ENCODE measurements around the gene PDE2A.

PDE2A gene

DNA sequence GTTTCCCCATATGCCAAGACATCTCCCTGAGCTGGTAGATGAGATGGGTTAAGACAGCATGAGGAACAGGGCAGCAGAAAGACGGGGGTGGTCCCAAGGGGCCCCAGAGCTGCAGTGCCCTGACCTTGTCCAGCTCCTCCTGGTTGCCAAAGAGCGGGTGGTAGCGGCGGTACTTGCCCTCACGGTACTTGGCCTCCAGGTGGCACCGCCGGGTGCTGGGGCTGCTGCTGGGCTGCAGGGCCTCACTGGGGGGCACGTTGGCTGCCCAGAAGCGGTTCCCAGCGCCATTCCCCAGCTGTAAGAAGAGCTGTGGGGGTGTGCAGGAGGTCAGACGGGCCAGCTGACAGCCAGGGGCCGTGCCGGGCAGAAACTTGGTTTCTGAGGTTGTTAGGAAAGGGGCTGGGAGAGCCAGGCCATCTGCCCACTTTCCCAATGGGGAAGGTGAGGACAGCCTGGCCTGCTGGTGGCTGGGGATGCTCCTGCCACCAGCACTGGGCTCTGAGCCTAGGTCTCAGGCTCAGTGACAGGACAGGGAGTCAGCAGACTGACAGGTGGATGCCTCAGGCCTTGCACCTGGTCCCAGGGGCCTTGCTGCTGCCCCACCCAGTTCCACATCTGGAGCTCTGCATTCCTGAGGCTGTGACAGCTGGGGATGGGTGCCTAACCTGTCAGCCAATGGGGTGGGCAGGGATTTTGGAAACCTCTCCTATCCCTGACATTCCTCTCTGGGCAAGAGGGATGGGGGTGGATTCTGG lies 30.0 kb upstream of the PDE2A start:
- DNase-seq (ENCODE audit: low spot score) = no peak

DNA sequence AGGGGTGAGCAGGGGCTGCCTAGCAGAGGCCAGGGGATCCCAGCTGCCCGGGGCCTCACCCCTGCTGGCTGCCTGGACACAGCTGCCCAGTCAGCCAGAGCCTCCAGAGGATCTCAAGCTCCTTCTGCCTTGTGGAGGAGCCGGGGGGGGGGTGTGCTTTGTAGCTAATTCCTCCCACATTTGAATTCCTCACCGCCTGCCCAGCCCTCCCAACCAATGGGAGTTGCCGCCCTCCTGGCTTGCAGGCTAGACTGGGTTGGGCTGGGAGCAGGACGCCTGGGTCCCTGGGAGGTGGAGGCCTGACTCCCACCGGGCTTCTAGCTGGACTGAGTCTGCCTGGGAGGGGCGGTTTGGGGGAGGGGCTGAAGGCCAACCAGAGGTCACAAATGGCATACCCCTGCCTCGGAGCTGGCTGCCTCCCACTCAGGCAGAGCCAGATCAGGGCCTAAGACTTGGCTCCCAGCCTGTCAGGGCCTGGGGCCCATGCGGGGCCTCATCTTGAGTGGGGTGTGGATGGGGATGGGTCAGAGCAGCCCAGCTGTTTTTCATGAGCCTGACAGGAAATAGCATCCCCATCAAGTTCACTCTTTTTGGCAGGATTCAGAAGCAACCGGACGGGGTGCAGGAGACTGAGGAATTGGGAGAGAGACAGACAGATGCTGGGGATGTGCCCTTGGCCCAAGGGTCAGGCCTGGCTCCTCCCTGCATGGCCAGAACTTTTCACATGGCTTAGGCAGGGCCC lies 29.2 kb upstream of the PDE2A start:
- no peak for DNase-seq (ENCODE audit: low spot score)

- DNase-seq (ENCODE audit: low spot score) = no peak
Measured at GRCh38 chr11:72702577-72703241, 28.5 kb upstream of the PDE2A start.

- DNase-seq (ENCODE audit: low spot score) = no peak
Measured at GRCh38 chr11:72702096-72702495, 27.9 kb upstream of the PDE2A start.

DNA sequence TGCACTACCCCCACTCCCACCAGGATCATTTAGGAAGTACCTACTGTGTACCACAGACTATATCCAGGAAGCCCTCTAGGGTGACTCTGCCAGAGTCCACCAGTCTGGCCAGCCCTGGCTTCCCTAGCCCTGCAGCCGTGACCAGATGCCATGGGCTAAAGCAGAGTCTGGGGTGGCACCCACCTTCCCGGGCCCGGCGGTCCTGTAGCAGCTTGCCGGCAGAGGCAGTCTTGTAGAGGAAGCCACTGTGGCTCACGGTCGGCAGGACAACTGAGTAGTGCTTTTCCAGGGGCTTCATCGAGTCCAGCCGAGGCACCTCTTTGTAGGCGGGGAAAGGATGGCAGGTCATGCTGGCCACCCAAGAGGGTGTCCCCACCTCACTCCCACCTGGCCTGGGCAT lies 27.2 kb upstream of the PDE2A start:
- DNase-seq (ENCODE audit: low spot score) = no peak

- DNase-seq (ENCODE audit: low spot score) = no peak
Measured at GRCh38 chr11:72700146-72700545, 25.9 kb upstream of the PDE2A start.

DNA sequence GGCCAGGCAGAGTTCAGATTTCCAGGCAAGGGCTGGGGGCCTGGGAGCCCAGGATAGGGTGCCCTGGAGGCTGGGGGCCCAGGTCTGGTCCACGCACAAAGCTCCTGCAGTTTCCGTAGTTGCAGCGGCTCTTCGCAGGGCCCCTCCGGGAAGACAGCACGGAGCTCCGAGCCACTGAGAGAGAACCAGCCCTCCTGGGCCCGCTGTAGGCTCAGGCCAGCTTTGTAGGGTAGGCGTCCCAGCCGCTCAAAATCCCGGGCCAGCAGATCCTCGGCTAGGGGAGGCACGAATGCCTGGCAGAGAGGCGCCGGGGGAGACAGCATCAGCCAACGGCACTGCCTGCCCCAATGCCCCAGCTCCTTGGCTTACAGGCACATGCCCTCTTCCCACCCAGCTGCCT lies 23.6 kb upstream of the PDE2A start:
- DNase-seq (ENCODE audit: low spot score) = no peak

DNA sequence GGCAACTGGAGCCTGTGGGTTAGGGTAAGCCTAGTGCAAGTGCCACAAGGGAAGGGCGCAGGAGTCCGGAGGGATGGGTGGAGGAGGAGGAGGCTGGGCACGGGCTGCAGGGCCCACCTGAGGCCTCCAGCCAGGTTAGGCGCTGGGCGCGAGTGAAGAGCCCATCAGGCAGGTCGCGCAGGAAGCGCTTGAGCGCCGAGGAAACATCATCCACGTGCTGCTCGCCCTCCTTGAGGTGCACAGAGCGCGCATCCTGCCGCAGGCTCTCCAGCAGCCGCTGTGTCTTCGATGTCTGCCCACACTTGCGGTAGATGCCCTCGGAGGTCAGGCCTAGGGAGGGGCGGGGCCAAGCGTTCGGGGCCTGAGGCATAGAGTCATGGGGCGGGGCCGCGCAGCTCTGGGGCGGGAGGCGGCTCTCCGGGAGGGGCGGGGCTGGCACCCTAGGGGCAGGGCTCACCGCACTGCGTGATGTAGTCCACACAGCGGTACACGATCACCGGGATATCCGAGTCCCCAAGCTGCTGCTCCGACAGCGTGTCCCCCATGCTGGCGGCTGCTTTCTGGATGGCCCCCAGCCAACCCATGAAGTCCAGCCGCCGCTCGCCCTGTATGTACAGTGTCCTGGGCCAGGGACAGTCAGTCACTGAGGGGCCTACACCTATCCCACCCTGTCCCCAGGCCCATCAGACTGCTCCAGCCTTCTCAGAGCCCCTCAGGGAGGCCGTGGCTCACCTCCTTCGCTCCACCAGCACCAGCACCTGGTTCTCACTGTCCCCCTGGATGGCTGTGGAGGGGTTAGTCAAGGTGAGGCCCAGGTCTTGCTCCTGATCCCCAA lies 22.9 kb upstream of the PDE2A start:
- DNase-seq (ENCODE audit: low spot score) = no peak

- DNase-seq (ENCODE audit: low spot score) = no peak
Measured at GRCh38 chr11:72695354-72695753, 21.1 kb upstream of the PDE2A start.

DNA sequence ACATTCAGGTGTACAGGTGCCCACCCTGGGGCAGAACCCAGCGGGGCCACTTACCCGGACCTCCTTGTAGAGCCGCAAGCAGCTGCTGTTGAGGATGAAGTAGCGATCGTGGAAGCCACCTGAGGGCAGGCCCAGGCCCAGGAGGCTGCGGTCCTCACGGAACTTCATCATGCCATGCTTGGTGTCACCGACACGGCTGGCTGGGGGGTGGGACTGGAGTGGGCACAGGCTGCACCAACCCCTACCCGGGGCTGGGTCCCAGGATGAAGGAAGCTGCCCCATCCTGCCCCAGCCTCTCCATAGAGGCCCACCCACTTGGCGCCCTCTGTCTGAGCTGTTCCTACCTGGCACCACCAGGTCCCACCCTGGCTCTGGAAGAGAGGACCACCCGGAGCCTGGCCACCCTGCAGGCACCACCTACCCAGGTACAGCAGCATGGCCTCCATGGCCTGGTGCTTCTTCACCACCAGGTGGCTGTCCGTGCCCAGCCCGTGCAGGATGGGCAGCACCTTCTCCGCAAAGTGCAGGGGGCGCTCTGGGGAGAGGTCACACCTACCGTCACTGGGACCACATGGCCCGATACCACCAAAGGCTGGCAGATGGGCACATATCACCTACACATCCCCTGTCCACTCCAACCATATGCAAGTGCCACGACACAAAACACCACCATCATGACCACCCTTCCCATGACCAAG lies 19.2 kb upstream of the PDE2A start:
- DNase-seq (ENCODE audit: low spot score) = no peak

DNA sequence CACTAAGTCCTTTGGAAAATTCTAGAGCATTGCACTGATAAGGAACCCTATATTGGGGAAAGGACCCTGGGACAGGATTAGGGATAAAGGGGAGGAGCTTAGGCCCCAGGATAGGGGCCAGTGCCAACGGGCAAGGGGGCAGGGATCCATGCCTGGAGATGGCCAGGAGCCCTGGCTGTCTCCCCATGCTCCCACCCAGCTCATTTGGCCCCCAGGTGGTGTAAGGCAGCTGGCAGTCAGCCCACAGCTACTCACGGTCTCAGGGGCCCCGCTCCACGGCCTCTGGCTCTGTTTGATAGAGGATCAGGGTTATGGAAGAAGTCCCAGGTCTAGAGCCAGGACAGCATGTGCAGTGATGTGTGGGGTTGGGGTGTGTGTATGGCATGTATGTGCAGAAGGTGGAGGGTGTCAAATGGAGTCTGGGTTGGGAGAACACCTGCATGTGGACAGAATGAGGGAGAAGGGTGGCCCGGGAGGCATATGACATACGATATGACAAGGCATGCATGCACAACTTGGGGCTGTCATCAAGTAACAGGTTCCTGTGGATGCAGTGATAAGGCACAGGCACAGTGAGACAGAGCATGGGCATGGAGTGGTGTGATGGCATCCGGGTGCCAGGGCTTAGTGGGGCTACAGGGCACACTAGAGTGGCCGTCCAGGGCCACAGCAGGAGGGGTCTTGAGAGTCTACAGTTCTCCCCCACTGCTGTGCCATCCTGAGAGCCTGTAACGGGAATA lies 18.4 kb upstream of the PDE2A start:
- no peak for DNase-seq (ENCODE audit: low spot score)

DNA sequence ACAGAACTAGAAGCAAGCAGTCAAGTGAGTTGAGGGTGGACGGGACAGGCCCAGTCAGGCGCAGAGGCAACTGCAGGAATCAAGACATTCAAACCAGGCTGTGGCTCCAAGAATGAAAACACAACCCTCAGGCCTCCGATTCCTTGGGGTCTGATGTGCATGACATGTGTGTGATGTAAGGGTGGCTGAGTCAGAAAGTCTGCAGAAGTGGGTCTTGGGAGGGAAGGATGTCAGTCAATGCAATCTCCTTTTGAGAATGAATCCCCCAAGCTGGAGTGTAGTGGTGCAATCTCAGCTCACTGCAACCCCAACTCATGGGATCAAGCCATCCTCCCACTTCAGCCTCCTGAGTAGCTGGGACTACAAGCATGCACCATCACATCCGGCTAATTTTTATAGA lies 15.9 kb upstream of the PDE2A start:
- no peak for DNase-seq (ENCODE audit: low spot score)

DNA sequence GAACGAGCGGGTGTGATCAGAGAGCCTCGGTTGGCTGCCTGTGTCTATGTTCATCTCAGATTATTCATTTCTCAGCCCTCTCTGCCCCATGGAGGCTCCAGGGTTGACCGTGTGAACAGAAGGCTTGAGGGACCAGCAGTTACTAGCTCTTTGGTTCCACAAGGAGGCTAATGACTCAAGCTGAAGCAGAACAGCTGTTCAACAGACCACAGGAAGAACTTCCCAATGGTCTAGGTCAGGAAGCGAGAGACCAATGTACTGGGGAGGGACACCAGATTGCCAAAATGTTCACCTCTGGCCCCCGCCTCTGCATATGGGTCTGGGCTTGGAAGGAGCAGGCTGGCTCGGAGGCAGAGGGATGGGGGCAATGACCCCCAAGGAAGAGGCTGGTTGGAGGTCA lies 14.7 kb upstream of the PDE2A start:
- DNase-seq (ENCODE audit: low spot score) = no peak

DNA sequence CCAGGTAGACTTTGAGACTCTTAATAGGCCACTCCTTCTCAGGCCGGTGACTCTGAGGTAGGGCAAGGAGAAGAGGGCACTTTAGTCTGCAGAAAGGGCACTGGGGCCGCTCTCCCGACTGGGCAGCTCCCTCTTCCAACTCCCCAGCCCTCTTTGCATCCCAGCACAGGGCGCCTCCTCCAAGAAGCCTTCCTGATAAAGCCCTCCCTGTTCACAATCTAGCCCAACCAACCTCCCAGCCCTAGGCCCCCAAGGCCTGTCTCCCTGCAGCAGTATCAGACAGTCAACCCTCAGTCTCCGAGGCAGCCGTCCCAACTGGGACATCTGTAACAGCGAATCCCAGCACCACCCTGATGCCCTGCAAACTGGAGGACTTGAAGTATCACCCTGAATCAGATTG lies 14.3 kb upstream of the PDE2A start:
- no peak for DNase-seq (ENCODE audit: low spot score)

DNA sequence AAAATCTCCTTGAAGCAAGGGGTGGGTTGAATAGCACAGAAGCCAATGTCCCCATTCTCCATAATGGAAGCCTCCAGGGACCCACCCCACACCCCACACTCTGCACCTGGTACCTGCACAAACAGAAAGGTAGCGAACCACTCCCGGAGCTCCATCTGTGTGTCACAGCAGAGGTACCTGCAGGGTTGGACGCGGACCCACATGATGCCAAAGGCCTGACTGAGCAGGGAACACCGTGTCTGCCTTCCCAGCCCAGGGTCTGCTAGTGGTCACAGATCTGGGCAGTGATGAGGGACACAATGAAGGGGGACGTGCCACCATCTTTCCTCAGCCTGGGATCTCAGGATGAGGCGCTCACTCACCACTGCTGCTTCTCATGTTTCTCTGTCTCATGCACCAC lies 13.1 kb upstream of the PDE2A start:
- no peak for DNase-seq (ENCODE audit: low spot score)

DNA sequence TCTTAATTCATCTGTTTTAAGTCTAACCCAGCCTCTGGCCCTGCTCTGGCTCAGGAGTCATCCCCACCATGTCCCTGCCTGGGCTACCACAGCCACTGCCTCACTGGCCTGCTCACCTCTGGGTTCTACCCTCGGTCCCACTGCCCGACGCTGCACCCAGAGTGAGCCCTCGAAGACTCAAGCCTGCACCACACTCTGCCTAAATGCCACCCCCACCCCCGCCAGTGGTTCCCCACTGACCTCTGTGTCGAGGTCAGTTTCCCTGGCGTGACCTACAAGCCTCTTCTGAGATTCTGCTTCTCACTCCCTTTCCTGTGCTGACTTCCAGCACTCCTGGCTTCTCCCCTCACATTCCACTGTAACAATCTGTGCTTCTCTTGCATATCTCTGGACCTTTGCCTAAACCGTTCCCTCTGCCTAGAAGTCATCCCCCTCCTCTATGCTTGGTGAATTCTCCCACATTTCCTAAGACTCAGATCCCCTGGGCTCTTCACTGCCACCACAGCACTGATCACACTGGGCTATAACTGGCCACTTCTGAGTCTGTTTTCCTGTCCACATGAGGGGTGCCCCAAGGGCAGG lies 12.5 kb upstream of the PDE2A start:
- DNase-seq (ENCODE audit: low spot score) = no peak

DNA sequence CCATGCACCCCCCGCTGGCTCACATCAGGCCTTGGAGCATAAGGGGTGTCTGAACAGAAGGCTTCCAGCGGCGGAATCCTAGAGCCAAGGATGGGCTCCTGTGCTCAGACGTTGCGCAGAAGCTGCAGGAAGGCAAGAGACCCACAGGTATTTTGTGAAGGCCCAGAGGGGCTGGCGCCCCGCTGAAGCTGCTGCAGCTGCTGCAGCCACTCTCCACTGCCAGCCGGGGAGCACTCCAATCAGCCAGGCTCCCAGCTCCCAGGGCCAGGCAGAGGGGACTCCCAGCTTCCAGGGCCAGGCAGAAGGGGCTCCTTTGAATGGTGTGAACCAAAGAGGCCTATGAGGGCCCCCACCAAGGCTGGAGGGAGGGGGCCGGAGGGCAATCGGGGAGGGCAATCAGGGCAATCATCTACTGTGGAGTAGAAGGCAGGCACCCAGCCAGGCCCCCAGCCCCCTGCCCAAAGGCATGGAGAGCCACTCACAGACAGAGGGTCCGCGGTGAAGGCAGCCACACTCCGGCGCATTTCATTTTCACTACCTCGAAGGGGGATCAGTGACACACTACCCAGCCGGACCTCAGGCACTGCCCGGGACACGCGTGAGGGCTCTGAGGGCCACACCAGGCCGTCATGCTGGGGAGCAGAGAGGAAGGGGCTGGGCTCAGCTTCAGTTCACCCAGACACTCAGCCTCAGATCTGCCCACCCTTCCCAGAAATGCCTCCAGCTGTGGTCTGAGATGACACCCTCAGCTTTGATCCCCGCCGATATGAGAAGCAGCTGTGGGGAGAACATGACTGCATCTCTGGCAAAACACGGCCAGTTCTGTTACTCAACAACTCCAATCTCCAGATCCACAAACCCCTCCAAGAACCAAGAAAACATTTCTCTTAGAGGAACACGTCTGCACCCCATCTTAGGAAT lies 11.6 kb upstream of the PDE2A start:
- no peak for DNase-seq (ENCODE audit: low spot score)

DNA sequence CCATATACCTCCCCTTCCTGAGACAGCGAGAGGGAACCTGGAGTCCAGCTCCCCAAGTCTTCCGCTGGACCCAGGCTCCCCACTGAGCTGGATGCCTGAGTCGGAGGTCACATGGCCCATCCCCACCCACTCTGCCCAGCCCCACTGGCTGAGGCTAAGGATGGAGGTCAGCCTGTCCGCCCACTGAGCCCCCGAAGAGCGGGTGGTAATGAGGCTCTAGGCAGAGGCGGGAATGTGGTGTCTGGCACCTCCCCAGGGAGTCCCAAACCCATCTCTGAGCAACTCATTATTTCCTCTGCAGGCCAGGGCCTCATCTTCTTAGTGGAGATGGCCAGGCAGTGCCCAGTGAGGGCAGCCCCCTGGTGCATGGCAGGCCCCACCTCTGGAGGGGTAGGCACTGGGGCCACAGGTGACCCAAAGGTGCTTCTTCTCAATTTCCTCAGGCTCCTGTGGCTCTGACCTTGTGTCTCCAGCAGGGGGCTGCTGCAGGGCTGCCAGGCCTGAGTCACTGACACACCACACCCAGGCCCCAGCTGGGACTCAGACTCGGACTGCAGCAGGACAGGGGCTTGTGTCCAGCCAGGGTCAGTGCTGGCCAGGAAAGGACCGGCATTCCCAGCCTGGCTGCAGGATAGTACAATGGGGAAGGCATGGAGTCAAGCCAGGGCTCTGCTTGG lies 10.2 kb upstream of the PDE2A start:
- peak; percentile 50 for DNase-seq (ENCODE audit: low spot score)

DNA sequence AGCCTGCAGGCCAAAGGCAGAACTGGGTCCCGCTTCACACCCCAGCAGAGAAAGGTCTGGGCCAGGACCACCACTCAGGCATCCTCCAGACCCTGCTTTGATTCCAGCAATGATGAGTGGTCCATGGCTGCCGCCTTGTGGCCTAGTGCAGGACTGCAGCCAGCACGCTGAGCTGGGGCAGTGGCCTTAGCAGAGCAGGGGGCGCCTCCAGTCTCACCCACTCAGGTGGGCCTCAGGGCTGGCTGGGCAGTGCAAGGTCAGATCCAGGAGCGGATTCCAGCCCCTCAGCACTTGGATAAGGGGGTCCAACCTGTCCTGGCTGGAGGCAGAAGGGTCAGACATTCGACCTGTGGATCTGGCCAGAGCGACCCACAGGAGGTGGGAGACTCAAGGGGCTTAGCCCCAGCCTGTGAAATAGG lies 9.6 kb upstream of the PDE2A start:
- DNase-seq (ENCODE audit: low spot score) = peak; percentile 48

Data from cerebellar cortex (tissue), 1 donor.